ENCODE results near the gene DEFB123. TPM values are rescaled to one million over a fixed set of nuclear protein-coding genes. Genes with fewer than 3 reads are reported as not detected.

The DEFB123 gene
- total RNA-seq, 1 donor from 2014 or later = not detected

- Mint-ChIP-seq H3K36me3 (peaks cover 4% of the 10 kb centered on the region), H3K27me3 (peaks cover 29% of the 10 kb centered on the region), H3K4me3 (no peak overlapping the region), H3K4me1 (ENCODE audit: unreplicated experiment) (no peaks in the 10 kb centered on the region), H3K27ac (no peak overlapping the region), H3K9me3 (peaks cover 13% of the 10 kb centered on the region)
- no peak for TF ChIP-seq CTCF (conservative IDR thresholded peaks at IDR 0.05)
- DNase-seq (ENCODE audit: extremely low spot score, unreplicated experiment) = no peak
These were observed 32.2 kb downstream of the DEFB123 start for GRCh38 chr20:31472395-31473330.

- Mint-ChIP-seq H3K36me3 (peaks cover 4% of the 10 kb centered on the region), H3K27ac (no peak overlapping the region), H3K27me3 (peaks cover 36% of the 10 kb centered on the region), H3K4me1 (ENCODE audit: unreplicated experiment) (no peaks in the 10 kb centered on the region), H3K4me3 (no peak overlapping the region), H3K9me3 (peaks cover 18% of the 10 kb centered on the region)
- no peak for TF ChIP-seq CTCF (conservative IDR thresholded peaks at IDR 0.05)
- DNase-seq (ENCODE audit: extremely low spot score, unreplicated experiment) = no peak
These were observed 33.1 kb downstream of the DEFB123 start for GRCh38 chr20:31473331-31474096.

GRCh38 chr20:31474097-31474436 lies 33.6 kb downstream of the DEFB123 start:
- Mint-ChIP-seq H3K27ac (no peak overlapping the region), H3K9me3 (peaks cover 19% of the 10 kb centered on the region), H3K27me3 (peaks cover 37% of the 10 kb centered on the region), H3K4me1 (ENCODE audit: unreplicated experiment) (no peaks in the 10 kb centered on the region), H3K4me3 (no peak overlapping the region), H3K36me3 (peaks cover 4% of the 10 kb centered on the region)
- no peak for TF ChIP-seq CTCF (conservative IDR thresholded peaks at IDR 0.05)
- no peak for DNase-seq (ENCODE audit: extremely low spot score, unreplicated experiment)

GRCh38 chr20:31474758-31475427 lies 34.5 kb downstream of the DEFB123 start, which contains the start of the genes DEFB124 and REM1:
DEFB124 (minus strand) TSS chr20:31475127; CDS start chr20:31473013, 2,114 bp downstream.
REM1 (plus strand) TSS chr20:31475288; CDS start chr20:31476446, 1,158 bp downstream.
- peaks cover 4% of the 10 kb centered on the region for H3K36me3 Mint-ChIP-seq
- H3K27ac Mint-ChIP-seq = no peak within 1 kb of the TSS
- no peak within 1 kb of the TSS for H3K4me3 Mint-ChIP-seq
- no peak for DNase-seq (ENCODE audit: extremely low spot score, unreplicated experiment)
- H3K9me3 Mint-ChIP-seq = peaks cover 19% of the 10 kb centered on the region
- peaks cover 37% of the 10 kb centered on the region for H3K27me3 Mint-ChIP-seq
- H3K4me1 Mint-ChIP-seq (ENCODE audit: unreplicated experiment) = no peaks in the 10 kb centered on the region
- no peak for TF ChIP-seq CTCF (conservative IDR thresholded peaks at IDR 0.05)

- Mint-ChIP-seq H3K27me3 (peaks cover 37% of the 10 kb centered on the region), H3K9me3 (peaks cover 19% of the 10 kb centered on the region), H3K4me3 (no peak overlapping the region), H3K27ac (no peak overlapping the region), H3K4me1 (ENCODE audit: unreplicated experiment) (no peaks in the 10 kb centered on the region), H3K36me3 (peaks cover 4% of the 10 kb centered on the region)
- DNase-seq (ENCODE audit: extremely low spot score, unreplicated experiment) = no peak
- no peak for TF ChIP-seq CTCF (conservative IDR thresholded peaks at IDR 0.05)
These were observed 35.3 kb downstream of the DEFB123 start for GRCh38 chr20:31475472-31476293.

Data from type B pancreatic cell (in vitro differentiated cells).